ACC112 (cell line): Measurements from ENCODE around the gene ERO1B.
"Not testable (repeated sequence)": the region's sequence is repeated elsewhere in the genome, so short reads cannot be mapped to it uniquely, and the experiment has no call there.

Experiments used
- H2AFZ ChIP-seq: fragments of 200-600 bp; sonication (generic); one replicate; pipeline ENCODE4 v1.6.0; 2017; ENCODE audit warnings: antibody characterized with exemption, low read length; ENCODE audit not compliant: unreplicated experiment
- H3K27ac ChIP-seq: fragments of 200-600 bp; sonication (generic); 2 replicates; pipeline ENCODE4 v1.5.1; 2014; ENCODE audit warnings: low read depth, mild to moderate bottlenecking, antibody characterized with exemption, low read length, moderate library complexity
- H3K27me3 ChIP-seq: fragments of 200-600 bp; sonication (generic); 2 replicates; pipeline ENCODE4 v1.6.1; 2014; ENCODE audit warnings: mild to moderate bottlenecking, antibody characterized with exemption, low read length, moderate library complexity, mixed read lengths; ENCODE audit not compliant: insufficient read depth
- H3K36me3 ChIP-seq: fragments of 200-600 bp; sonication (generic); 2 replicates; pipeline ENCODE4 v1.6.1; 2016; ENCODE audit warnings: mild to moderate bottlenecking, antibody characterized with exemption, low read length, moderate library complexity, mixed read lengths; ENCODE audit not compliant: insufficient read depth
- H3K4me1 ChIP-seq: fragments of 200-600 bp; sonication (generic); one replicate; pipeline ENCODE4 v1.6.1; 2016; ENCODE audit warnings: low read length, mixed read lengths; ENCODE audit not compliant: insufficient read depth, unreplicated experiment, control insufficient read depth
- H3K4me3 ChIP-seq: fragments of 200-600 bp; sonication (generic); 2 replicates; pipeline ENCODE4 v1.5.1; 2014; ENCODE audit warnings: mild to moderate bottlenecking, low read depth, low read length
- H3K79me2 ChIP-seq: fragments of 200-600 bp; sonication (generic); one replicate; pipeline ENCODE4 v1.6.0; 2016; ENCODE audit warnings: low read length; ENCODE audit not compliant: control insufficient read depth, unreplicated experiment, insufficient read depth

The ERO1B gene, protein sequence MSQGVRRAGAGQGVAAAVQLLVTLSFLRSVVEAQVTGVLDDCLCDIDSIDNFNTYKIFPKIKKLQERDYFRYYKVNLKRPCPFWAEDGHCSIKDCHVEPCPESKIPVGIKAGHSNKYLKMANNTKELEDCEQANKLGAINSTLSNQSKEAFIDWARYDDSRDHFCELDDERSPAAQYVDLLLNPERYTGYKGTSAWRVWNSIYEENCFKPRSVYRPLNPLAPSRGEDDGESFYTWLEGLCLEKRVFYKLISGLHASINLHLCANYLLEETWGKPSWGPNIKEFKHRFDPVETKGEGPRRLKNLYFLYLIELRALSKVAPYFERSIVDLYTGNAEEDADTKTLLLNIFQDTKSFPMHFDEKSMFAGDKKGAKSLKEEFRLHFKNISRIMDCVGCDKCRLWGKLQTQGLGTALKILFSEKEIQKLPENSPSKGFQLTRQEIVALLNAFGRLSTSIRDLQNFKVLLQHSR

GRCh38 chr1:236281654-236282424 is at the start of gene ERO1B:
TSS of gene ERO1B (minus strand) at chr1:236281958. CDS start at chr1:236281783, 175 bp downstream.
- H3K27ac ChIP-seq = no peak within 1 kb of the TSS
- H3K4me3 ChIP-seq = peak within 1 kb of the TSS; percentile 83
- H3K36me3 ChIP-seq = no peaks in the 10 kb centered on the region
- peaks cover 56% of the 10 kb centered on the region for H3K27me3 ChIP-seq
- H3K4me1 ChIP-seq = no peaks in the 10 kb centered on the region
- H3K79me2 ChIP-seq = no peaks in the 10 kb centered on the region
- H2AFZ ChIP-seq = peak within 1 kb of the TSS; percentile 93

DNA sequence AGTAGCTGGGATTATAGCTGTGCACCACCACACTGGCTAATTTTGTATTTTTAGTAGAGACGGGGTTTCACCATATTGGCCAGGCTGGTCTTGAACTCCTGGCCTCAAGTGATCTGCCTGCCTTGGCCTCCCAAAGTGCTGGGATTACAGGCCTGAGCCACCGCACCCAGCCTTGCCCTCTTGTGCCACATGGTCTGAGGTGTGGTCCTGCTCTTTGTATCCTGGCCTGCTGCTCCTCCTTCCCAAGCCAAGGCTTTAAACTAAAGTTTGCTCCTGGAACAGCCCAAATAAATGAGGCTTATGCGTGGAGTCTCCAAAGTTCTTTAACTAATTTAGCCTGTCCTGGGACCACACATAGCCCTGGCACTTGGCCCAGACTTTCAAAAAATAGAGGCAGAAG is 49.7 kb upstream of the ERO1B start:
- H3K36me3 ChIP-seq, H3K27ac ChIP-seq, H2AFZ ChIP-seq, H3K79me2 ChIP-seq, H3K4me1 ChIP-seq, H3K4me3 ChIP-seq: not testable (repeated sequence)
- peaks cover 10% of the 10 kb centered on the region; the same call in 1 of the 2 replicates for H3K27me3 ChIP-seq

GRCh38 chr1:236326432-236326831 is 44.7 kb upstream of the ERO1B start:
- Histone ChIP-seq H3K4me1 (no peaks in the 10 kb centered on the region), H2AFZ (no peak overlapping the region), H3K4me3 (no peak overlapping the region), H3K27me3 (no peaks in the 10 kb centered on the region), H3K36me3 (no peaks in the 10 kb centered on the region), H3K27ac (no peak overlapping the region), H3K79me2 (no peaks in the 10 kb centered on the region)

- Histone ChIP-seq H3K27ac (no peak overlapping the region), H3K27me3 (no peaks in the 10 kb centered on the region), H2AFZ (no peak overlapping the region), H3K4me3 (no peak overlapping the region), H3K79me2 (no peaks in the 10 kb centered on the region), H3K36me3 (no peaks in the 10 kb centered on the region), H3K4me1 (no peaks in the 10 kb centered on the region)
Measured at GRCh38 chr1:236325567-236325966, 43.8 kb upstream of the ERO1B start.

DNA sequence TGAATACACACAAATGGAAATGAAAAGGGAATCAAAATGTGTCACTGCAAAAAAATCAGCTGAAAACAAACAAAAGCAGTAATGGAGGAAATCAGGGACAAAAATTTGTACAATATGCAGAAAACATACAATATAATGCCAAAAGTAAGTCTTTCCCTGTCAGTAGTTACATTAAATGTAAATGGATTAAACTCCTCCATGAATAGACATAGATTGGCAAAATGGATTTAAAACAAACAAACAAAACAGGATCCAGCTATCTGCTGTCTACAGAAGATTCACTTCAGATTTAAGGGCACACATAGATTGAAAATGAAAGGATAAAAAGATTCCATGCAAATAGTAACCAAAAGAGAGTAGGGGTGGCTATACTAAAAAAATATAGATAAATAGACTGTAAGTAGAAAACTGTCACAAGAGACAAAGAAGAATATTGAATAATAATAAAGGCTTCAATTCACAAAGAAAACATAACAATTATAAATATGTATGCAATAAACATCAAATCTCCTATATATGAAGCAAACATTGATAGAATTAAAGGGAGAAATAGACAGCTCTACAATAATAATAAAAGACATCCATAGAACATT is 42.2 kb upstream of the ERO1B start:
- H3K4me1 ChIP-seq = no peaks in the 10 kb centered on the region
- no peaks in the 10 kb centered on the region for H3K79me2 ChIP-seq
- H3K27me3 ChIP-seq = peaks cover 6% of the 10 kb centered on the region; the same call in 1 of the 2 replicates
- H3K4me3 ChIP-seq = no peak overlapping the region
- H3K36me3 ChIP-seq = no peaks in the 10 kb centered on the region
- no peak overlapping the region for H3K27ac ChIP-seq
- H2AFZ ChIP-seq = no peak overlapping the region

- Histone ChIP-seq H3K27ac (no peak overlapping the region), H3K4me3 (no peak overlapping the region)
Measured at GRCh38 chr1:236322566-236323409, 41.0 kb upstream of the ERO1B start.

DNA sequence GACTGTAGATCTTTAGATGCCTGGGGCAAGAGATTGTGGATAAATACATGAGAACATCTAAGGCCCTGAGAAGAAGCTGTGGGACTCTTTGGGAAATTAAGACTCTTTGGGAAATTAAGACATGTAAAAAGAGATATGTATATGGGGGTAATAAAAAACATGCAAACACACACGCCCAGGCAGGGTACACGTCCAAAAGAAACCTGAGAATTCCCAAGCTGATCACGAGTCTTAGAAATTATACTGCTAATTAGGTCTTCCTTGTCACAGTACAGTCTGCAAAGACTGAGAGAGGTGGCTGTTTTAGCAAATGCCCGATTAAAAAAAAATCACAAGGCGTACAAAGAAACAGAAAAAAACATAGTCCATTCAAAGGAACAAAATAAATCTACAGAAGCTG is 39.3 kb upstream of the ERO1B start:
- Histone ChIP-seq H3K36me3 (no peaks in the 10 kb centered on the region), H3K27ac (no peak overlapping the region), H3K4me1 (no peaks in the 10 kb centered on the region), H3K27me3 (peaks cover 8% of the 10 kb centered on the region; the same call in 1 of the 2 replicates), H3K79me2 (no peaks in the 10 kb centered on the region), H3K4me3 (no peak overlapping the region), H2AFZ (no peak overlapping the region)

More at GRCh38 chr1:236322566-236323409, 41.0 kb upstream of the ERO1B start:
- Histone ChIP-seq H3K27me3 (peaks cover 8% of the 10 kb centered on the region; the same call in 1 of the 2 replicates), H3K36me3 (no peaks in the 10 kb centered on the region), H3K79me2 (no peaks in the 10 kb centered on the region), H2AFZ (no peak overlapping the region), H3K4me1 (no peaks in the 10 kb centered on the region)

DNA sequence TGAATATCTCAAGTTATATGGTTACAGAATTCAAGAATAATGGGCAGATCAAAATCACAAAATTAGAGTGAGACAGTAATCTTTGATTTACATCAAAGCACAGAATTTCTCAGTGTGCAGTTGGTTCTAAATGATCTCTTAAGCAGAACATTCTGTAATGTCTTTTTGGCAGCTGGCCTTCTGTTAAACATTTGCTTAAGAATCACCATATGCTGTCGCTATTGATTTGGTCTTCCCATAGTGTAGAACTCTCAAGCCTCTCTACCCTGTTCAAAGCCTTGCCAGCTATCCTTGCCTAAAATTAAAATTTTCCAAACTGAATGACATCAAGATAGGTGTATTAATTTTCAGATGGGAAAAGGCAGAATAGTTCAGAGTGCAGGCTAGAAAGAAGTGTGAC is 38.9 kb upstream of the ERO1B start:
- no peaks in the 10 kb centered on the region for H3K36me3 ChIP-seq
- H2AFZ ChIP-seq = no peak overlapping the region
- no peak overlapping the region for H3K4me3 ChIP-seq
- H3K27me3 ChIP-seq = peaks cover 13% of the 10 kb centered on the region; the same call in 1 of the 2 replicates
- H3K4me1 ChIP-seq = no peaks in the 10 kb centered on the region
- H3K27ac ChIP-seq = no peak overlapping the region
- H3K79me2 ChIP-seq = no peaks in the 10 kb centered on the region

GRCh38 chr1:236320214-236320613 is 38.5 kb upstream of the ERO1B start:
- Histone ChIP-seq H2AFZ (no peak overlapping the region), H3K27me3 (peaks cover 13% of the 10 kb centered on the region; the same call in 1 of the 2 replicates), H3K4me3 (no peak overlapping the region), H3K79me2 (no peaks in the 10 kb centered on the region), H3K4me1 (no peaks in the 10 kb centered on the region), H3K27ac (no peak overlapping the region), H3K36me3 (no peaks in the 10 kb centered on the region)

DNA sequence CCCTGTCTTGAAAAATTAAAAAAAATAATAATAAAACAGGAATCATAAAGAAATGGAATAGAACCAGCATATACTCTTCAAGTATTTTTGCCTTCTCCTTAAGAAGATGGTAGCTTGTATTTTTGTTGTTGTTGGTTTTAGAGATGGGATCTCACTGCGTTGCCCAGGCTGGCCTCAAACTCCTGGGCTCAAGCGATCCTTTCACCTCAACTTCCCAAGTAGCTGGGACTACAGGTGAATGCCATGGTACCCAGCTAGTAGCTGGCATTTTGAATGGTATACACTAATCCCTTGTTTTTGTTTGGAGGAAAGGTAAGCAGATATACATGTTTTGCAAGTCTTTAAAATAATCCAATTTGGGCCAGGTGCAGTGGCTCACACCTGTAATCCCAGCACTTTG is 34.7 kb upstream of the ERO1B start:
- Histone ChIP-seq H3K36me3 (no peaks in the 10 kb centered on the region), H3K4me1 (no peaks in the 10 kb centered on the region), H3K27ac (no peak overlapping the region), H3K27me3 (peaks cover 18% of the 10 kb centered on the region; the same call in 1 of the 2 replicates), H3K4me3 (no peak overlapping the region), H3K79me2 (no peaks in the 10 kb centered on the region), H2AFZ (no peak overlapping the region)
